HEK293 (cell line): ENCODE results near the gene SLC2A11.

ENCODE experiments used
- CTCF ChIP-seq: fragments of 450-650 bp; formaldehyde crosslinking; IDR thresholded peaks from 2 replicates; pipeline ENCODE4 v1.5.1; 2016; ENCODE audit warnings: missing biosample characterization, missing genetic modification characterization
- ZBTB20 ChIP-seq: fragments of 450-650 bp; formaldehyde crosslinking; IDR thresholded peaks from 2 replicates; pipeline ENCODE4 v1.5.1; 2016; ENCODE audit warnings: missing biosample characterization, missing genetic modification characterization
- ZBTB8A ChIP-seq: fragments of 450-650 bp; formaldehyde crosslinking; IDR thresholded peaks from 2 replicates; pipeline ENCODE4 v1.5.1; 2016; ENCODE audit warnings: missing biosample characterization, missing genetic modification characterization
- ZNF24 ChIP-seq: fragments of 450-650 bp; formaldehyde crosslinking; IDR thresholded peaks from 2 replicates; pipeline ENCODE4 v1.5.1; 2016; ENCODE audit warnings: missing biosample characterization, missing genetic modification characterization
- ZNF266 ChIP-seq: fragments of 450-650 bp; formaldehyde crosslinking; IDR thresholded peaks from 2 replicates; pipeline ENCODE4 v1.5.1; 2016; ENCODE audit warnings: missing biosample characterization, missing genetic modification characterization, low read depth
- ZNF274 ChIP-seq, 2 experiments: fragments of 200-500 bp in 1 of 2; fragments of 450-650 bp in 1 of 2; sonication (Bioruptor generic) in 1 of 2; formaldehyde crosslinking in 1 of 2; IDR thresholded peaks; 2 replicates each; pipeline versions ENCODE4 v1.5.1 to v1.6.1; 2014 to 2016; ENCODE audit warnings: borderline replicate concordance in 1 of 2, inconsistent platforms in 1 of 2, low read length in 1 of 2, missing biosample characterization in 1 of 2, missing genetic modification characterization in 1 of 2
- ZNF510 ChIP-seq: fragments of 450-650 bp; formaldehyde crosslinking; IDR thresholded peaks from 2 replicates; pipeline ENCODE4 v1.5.1; 2018; ENCODE audit warnings: mild to moderate bottlenecking, missing genetic modification characterization, missing biosample characterization; ENCODE audit not compliant: insufficient replicate concordance
- ZNF514 ChIP-seq: fragments of 450-650 bp; formaldehyde crosslinking; IDR thresholded peaks from 2 replicates; pipeline ENCODE4 v1.5.1; 2016; ENCODE audit warnings: missing biosample characterization, missing genetic modification characterization

GRCh38 chr22:23908587-23909205 lies 51.0 kb downstream of the SLC2A11 start:
- TF ChIP-seq CTCF (no peak), ZBTB20 (tag by site-specific recombination) (no peak), ZNF274 (IDR thresholded peaks at IDR 0.05; ENCODE audit: low read length) (no peak), ZNF274 (tag by site-specific recombination; IDR thresholded peaks at IDR 0.05; ENCODE audit: borderline replicate concordance) (no peak), ZNF510 (tag by site-specific recombination) (no peak), ZNF24 (no peak), ZNF266 (no peak), ZBTB8A (no peak), ZNF514 (tag by site-specific recombination) (no peak)
